RWPE1 (cell line): ENCODE measurements around the gene C1orf87.
A peak's percentile ranks its signal among the peaks of the same experiment; 100 is the strongest.

Source experiments
- CTCF ChIA-PET: fragments of 350-600 bp; sonication (Branson Sonifier 250); formaldehyde crosslinking; extraction: SDS; loops from one replicate; lab custom pipeline; 2021; lab: Yijun Ruan, JAX
- POLR2A ChIA-PET: fragments of 400-600 bp; formaldehyde crosslinking; extraction: SDS; loops from one replicate; lab custom pipeline; 2020; ENCODE audit warnings: antibody characterized with exemption; ENCODE audit not compliant: low non-redundant PET; lab: Yijun Ruan, JAX
- DNase-seq: peaks from one replicate; pipeline ENCODE4 v3.0.0; 2012; ENCODE audit warnings: low spot score
- H3K27ac ChIP-seq: fragments of 450-650 bp; 2 replicates; pipeline ENCODE4 v1.5.1; 2017
- CTCF ChIP-seq: fragments of 450-650 bp; conservative IDR thresholded peaks from 2 replicates; pipeline ENCODE4 v1.5.1; 2017; ENCODE audit warnings: low read depth, mild to moderate bottlenecking

The C1orf87 gene

GRCh38 chr1:60068393-60069045 is 5.1 kb downstream of the C1orf87 start:
- DNase-seq: no peak
- no peak for TF ChIP-seq CTCF
- ChIA-PET POLR2A (no interaction called here), CTCF (no interaction called here)
- no peak overlapping the region for H3K27ac ChIP-seq

GRCh38 chr1:60066001-60066400 is 7.6 kb downstream of the C1orf87 start:
- ChIA-PET POLR2A (no interaction called here), CTCF (no interaction called here)
- peak; percentile 4 for DNase-seq
- TF ChIP-seq CTCF: no peak
- H3K27ac ChIP-seq: no peak overlapping the region

GRCh38 chr1:60065199-60065598 is 8.4 kb downstream of the C1orf87 start:
- ChIA-PET CTCF (no interaction called here), POLR2A (no interaction called here)
- DNase-seq: no peak
- H3K27ac ChIP-seq: no peak overlapping the region
- TF ChIP-seq CTCF: no peak

- DNase-seq: no peak
- ChIA-PET CTCF (no interaction called here), POLR2A (no interaction called here)
- H3K27ac ChIP-seq: no peak overlapping the region
- TF ChIP-seq CTCF: no peak
These were observed 10.0 kb downstream of the C1orf87 start for GRCh38 chr1:60063561-60063960.

GRCh38 chr1:60059468-60059867 is 14.1 kb downstream of the C1orf87 start:
- POLR2A ChIA-PET: no interaction called here
- CTCF ChIA-PET: interaction anchor here (0.6 kb wide), 1 partner anchor 892 kb away, joined by 4 read pairs; no protein-coding TSS in a partner anchor
- no peak for DNase-seq
- no peak overlapping the region for H3K27ac ChIP-seq
- TF ChIP-seq CTCF: no peak

GRCh38 chr1:60055336-60055735 is 18.2 kb downstream of the C1orf87 start:
- DNase-seq: no peak
- ChIA-PET CTCF (no interaction called here), POLR2A (no interaction called here)
- no peak for TF ChIP-seq CTCF
- no peak overlapping the region for H3K27ac ChIP-seq
